ENCODE data around the gene PLD3. TPM values are rescaled to one million over a fixed set of nuclear protein-coding genes. Genes with fewer than 3 reads are reported as not detected.

PLD3 gene
- total and polyA plus RNA-seq, 2 donors (not counting 3 experiments of a cell fraction or from before 2014, with no cell fraction given) = 166 to 479 TPM

GRCh38 chr19:40413291-40413845 is 64.9 kb downstream of the PLD3 start, which contains the start of gene PRX:
Gene PRX (minus strand): TSS chr19:40413378. CDS start chr19:40407932, 5,446 bp downstream.
- intact Hi-C loops (cut with micrococcal nuclease) = no loop called here
- H3K9me3 ChIP-seq (replicated peaks; ENCODE audit: control insufficient read depth, insufficient read depth, low read length) = no peaks in the 10 kb centered on the region
- CTCF ChIA-PET = interaction anchor here (1.2 kb wide), 1 partner anchor 30 kb away, joined by 6 read pairs; no protein-coding TSS in a partner anchor
- no TSS peak for BruUV-seq (replicated peaks)
- H3K79me2 ChIP-seq (ENCODE audit: control insufficient read depth, insufficient read depth, low read length) = no peaks in the 10 kb centered on the region
- H3K36me3 ChIP-seq (ENCODE audit: control insufficient read depth in 2 of 2, extremely low read depth in 1 of 2, insufficient read depth in 2 of 2, low read length in 2 of 2) = no peaks in the 10 kb centered on the region
- no peak within 1 kb of the TSS for H3K9ac ChIP-seq (replicated peaks; ENCODE audit: extremely low read depth, insufficient read depth, low read length)
- H4K20me1 ChIP-seq (replicated peaks; ENCODE audit: control insufficient read depth, extremely low read depth, insufficient read depth, low read length) = no peaks in the 10 kb centered on the region
- H3K4me1 ChIP-seq (ENCODE audit: control insufficient read depth, extremely low read depth, insufficient read depth, low read length) = peaks cover 11% of the 10 kb centered on the region
- no peak within 1 kb of the TSS for H3K4me3 ChIP-seq (replicated peaks in 1 of 3; ENCODE audit: insufficient read depth in 1 of 3, low read depth in 1 of 3, low read length in 3 of 3)
- no peak within 1 kb of the TSS for H3K27ac ChIP-seq (ENCODE audit: insufficient read depth, low read depth, low read length)
- H2AFZ ChIP-seq (ENCODE audit: low read depth, low read length) = peak within 1 kb of the TSS; percentile 60
- H3K27me3 ChIP-seq (ENCODE audit: control insufficient read depth in 2 of 2, insufficient read depth in 2 of 2, low read length in 2 of 2) = no peaks in the 10 kb centered on the region
- DNase-seq (ENCODE audit: low read depth, low spot score) = no peak
- H3K4me2 ChIP-seq (ENCODE audit: insufficient read depth, low read length) = no peak within 1 kb of the TSS
- dilution Hi-C loops (cut with MboI; ENCODE audit: extremely low pct_ligation_motif_present, low sequenced_read_pairs) = no loop called here
- no peak for TF ChIP-seq MYC (IDR thresholded peaks at IDR 0.05; ENCODE audit: low read depth, low read length)
- TF ChIP-seq, protein P1, sequence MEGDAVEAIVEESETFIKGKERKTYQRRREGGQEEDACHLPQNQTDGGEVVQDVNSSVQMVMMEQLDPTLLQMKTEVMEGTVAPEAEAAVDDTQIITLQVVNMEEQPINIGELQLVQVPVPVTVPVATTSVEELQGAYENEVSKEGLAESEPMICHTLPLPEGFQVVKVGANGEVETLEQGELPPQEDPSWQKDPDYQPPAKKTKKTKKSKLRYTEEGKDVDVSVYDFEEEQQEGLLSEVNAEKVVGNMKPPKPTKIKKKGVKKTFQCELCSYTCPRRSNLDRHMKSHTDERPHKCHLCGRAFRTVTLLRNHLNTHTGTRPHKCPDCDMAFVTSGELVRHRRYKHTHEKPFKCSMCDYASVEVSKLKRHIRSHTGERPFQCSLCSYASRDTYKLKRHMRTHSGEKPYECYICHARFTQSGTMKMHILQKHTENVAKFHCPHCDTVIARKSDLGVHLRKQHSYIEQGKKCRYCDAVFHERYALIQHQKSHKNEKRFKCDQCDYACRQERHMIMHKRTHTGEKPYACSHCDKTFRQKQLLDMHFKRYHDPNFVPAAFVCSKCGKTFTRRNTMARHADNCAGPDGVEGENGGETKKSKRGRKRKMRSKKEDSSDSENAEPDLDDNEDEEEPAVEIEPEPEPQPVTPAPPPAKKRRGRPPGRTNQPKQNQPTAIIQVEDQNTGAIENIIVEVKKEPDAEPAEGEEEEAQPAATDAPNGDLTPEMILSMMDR (IDR thresholded peaks at IDR 0.05; ENCODE audit: extremely low read depth in 1 of 2, insufficient read depth in 1 of 2, low read depth in 1 of 2, low read length in 2 of 2) = no peak
- FAIRE-seq = no peak
- POLR2A ChIA-PET = interaction anchor here (0.6 kb wide), 1 partner anchor 747 kb away, joined by 3 read pairs; no protein-coding TSS in a partner anchor
- no peaks in the 10 kb centered on the region for H3K9me1 ChIP-seq (replicated peaks; ENCODE audit: control insufficient read depth, extremely low read depth, insufficient read depth, low read length)

Data from endothelial cell of umbilical vein (primary cell).